Measurements from ENCODE around the gene SRRM1. TPM values are rescaled to one million over a fixed set of nuclear protein-coding genes. Genes with fewer than 3 reads are reported as not detected.

Gene SRRM1
- total RNA-seq, 1 experiment from 2014 or later, result 290 TPM

DNA sequence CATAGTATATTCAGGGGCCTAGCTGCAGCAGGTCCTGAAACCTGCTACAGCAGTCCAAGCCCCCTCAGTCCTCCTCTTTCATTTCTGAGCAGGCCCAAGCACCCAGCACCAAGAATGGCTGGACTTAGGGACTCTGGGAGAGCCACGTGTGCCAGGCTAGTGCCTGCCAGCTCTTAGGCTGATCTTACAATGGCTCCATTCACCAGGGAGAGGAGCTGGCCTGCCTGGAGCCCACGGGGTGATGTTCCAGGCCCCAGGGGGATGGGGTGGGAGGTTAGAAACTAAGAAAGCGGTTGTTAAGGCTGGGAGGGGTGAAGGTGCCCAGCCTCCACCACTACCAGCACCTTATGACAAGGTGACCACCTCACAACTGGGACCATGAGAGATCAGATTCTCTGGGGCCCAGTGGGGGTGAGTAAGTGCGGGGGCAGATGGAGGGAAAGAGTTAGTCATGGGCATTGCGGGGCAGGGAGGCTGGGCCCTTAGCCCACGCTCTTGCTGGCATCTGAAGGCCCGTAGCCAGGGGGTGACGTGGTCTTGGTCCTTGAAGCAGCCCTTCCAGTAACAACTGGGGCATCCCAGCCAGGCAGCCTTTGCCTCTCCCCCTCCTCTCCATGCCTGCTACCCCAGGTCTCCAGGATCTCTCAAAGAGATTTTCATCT, 71.9 kb downstream of the SRRM1 start:
- Histone ChIP-seq H3K14ac (ENCODE audit: insufficient read depth, low read length) (no peak overlapping the region), H3K4ac (ENCODE audit: low read depth, low read length) (no peak overlapping the region), H3K27me3 (ENCODE audit: insufficient read depth, low read length) (no peaks in the 10 kb centered on the region), H3K27ac (ENCODE audit: insufficient read length, low read depth, low read length) (no peak overlapping the region), H2BK12ac (ENCODE audit: insufficient read length, low read depth, low read length) (no peak overlapping the region), H2AK5ac (ENCODE audit: insufficient read length, low read length) (no peak overlapping the region), H3K56ac (ENCODE audit: insufficient read length, low read depth, low read length) (no peak overlapping the region), H2BK5ac (ENCODE audit: insufficient read length, low read length) (no peak overlapping the region), H3K4me1 (ENCODE audit: insufficient read depth, low read length) (no peaks in the 10 kb centered on the region), H2AFZ (ENCODE audit: low read length) (no peak overlapping the region), H4K91ac (ENCODE audit: insufficient read length, low read depth, low read length) (no peak overlapping the region), H4K8ac (replicated peaks; ENCODE audit: insufficient read length, low read depth, low read length) (no peak overlapping the region), H3K4me2 (ENCODE audit: insufficient read depth, insufficient read length, low read length) (no peak overlapping the region), H2BK120ac (ENCODE audit: low read depth, low read length, poor library complexity, severe bottlenecking) (no peak overlapping the region), H3K23me2 (ENCODE audit: insufficient read length, low read depth, low read length, poor library complexity, severe bottlenecking) (no peaks in the 10 kb centered on the region), H3K23ac (ENCODE audit: insufficient read length, low read depth, low read length) (no peak overlapping the region), H4K20me1 (ENCODE audit: control insufficient read depth, insufficient read depth, insufficient read length) (no peaks in the 10 kb centered on the region), H3K79me1 (ENCODE audit: insufficient read depth, low read depth, low read length, poor library complexity, severe bottlenecking) (no peaks in the 10 kb centered on the region), H2BK15ac (ENCODE audit: low read depth, low read length) (no peak overlapping the region), H3K9me3 (ENCODE audit: control insufficient read depth, low read depth, low read length) (no peaks in the 10 kb centered on the region), H3K18ac (ENCODE audit: insufficient read length, low read depth, low read length) (no peak overlapping the region), H2BK20ac (ENCODE audit: low read depth, low read length, poor library complexity, severe bottlenecking) (no peak overlapping the region), H3T11ph (ENCODE audit: low read length) (no peak overlapping the region), H3K79me2 (ENCODE audit: insufficient read depth, low read length) (no peaks in the 10 kb centered on the region), H4K5ac (ENCODE audit: insufficient read length, low read depth, low read length) (no peak overlapping the region), H3K9ac (ENCODE audit: extremely low read depth, insufficient read length, low read length) (no peak overlapping the region)
- peaks cover 2% of the 10 kb centered on the region; the same call in 1 of the 2 replicates for H3K27me3 Mint-ChIP-seq (ENCODE audit: low read depth)
- H3K27ac Mint-ChIP-seq, result peak overlapping the region in 1 of 3 experiments; percentile 4; a peak in 1 of 7 replicates
- H3K9me3 Mint-ChIP-seq, result no peaks in the 10 kb centered on the region
- WGBS (ENCODE audit: extremely low coverage, insufficient read length, low lambda C conversion rate), result no CpG with 5 or more reads among the region's 8 CpGs
- no peak overlapping the region for H3K4me3 Mint-ChIP-seq
- DNase-seq, result no peak
- H3K4me1 Mint-ChIP-seq, result no peaks in the 10 kb centered on the region
- TF ChIP-seq, protein P1, sequence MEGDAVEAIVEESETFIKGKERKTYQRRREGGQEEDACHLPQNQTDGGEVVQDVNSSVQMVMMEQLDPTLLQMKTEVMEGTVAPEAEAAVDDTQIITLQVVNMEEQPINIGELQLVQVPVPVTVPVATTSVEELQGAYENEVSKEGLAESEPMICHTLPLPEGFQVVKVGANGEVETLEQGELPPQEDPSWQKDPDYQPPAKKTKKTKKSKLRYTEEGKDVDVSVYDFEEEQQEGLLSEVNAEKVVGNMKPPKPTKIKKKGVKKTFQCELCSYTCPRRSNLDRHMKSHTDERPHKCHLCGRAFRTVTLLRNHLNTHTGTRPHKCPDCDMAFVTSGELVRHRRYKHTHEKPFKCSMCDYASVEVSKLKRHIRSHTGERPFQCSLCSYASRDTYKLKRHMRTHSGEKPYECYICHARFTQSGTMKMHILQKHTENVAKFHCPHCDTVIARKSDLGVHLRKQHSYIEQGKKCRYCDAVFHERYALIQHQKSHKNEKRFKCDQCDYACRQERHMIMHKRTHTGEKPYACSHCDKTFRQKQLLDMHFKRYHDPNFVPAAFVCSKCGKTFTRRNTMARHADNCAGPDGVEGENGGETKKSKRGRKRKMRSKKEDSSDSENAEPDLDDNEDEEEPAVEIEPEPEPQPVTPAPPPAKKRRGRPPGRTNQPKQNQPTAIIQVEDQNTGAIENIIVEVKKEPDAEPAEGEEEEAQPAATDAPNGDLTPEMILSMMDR (conservative IDR thresholded peaks at IDR 0.05), result no peak
- no peaks in the 10 kb centered on the region; a peak in 1 of 7 replicates for H3K36me3 Mint-ChIP-seq (ENCODE audit: insufficient read depth in 1 of 3, low read depth in 3 of 3)
